Umbilical cord (tissue), 2 donors: ENCODE measurements around the gene PDCD2. TPM values are rescaled to one million over a fixed set of nuclear protein-coding genes. Genes with fewer than 3 reads are reported as not detected.
"Not testable (repeated sequence)": the region's sequence is repeated elsewhere in the genome, so short reads cannot be mapped to it uniquely, and the experiment has no call there.

Experiments used
- DNase-seq: peaks from one replicate; pipeline ENCODE4 v3.0.0-alpha.2; 2015; ENCODE audit warnings: low spot score
- total RNA-seq: library from RNA; depleted of rRNA; stranded (reverse); fragments of >200 nt; gene quantifications from one replicate; pipeline ENCODE4 v1.2.3, GENCODE V29; 2014; ENCODE audit warnings: low replicate concordance; ENCODE audit not compliant: insufficient read depth

The PDCD2 gene
- total RNA-seq, 1 donor from 2014 or later, result 49.1 TPM

DNA sequence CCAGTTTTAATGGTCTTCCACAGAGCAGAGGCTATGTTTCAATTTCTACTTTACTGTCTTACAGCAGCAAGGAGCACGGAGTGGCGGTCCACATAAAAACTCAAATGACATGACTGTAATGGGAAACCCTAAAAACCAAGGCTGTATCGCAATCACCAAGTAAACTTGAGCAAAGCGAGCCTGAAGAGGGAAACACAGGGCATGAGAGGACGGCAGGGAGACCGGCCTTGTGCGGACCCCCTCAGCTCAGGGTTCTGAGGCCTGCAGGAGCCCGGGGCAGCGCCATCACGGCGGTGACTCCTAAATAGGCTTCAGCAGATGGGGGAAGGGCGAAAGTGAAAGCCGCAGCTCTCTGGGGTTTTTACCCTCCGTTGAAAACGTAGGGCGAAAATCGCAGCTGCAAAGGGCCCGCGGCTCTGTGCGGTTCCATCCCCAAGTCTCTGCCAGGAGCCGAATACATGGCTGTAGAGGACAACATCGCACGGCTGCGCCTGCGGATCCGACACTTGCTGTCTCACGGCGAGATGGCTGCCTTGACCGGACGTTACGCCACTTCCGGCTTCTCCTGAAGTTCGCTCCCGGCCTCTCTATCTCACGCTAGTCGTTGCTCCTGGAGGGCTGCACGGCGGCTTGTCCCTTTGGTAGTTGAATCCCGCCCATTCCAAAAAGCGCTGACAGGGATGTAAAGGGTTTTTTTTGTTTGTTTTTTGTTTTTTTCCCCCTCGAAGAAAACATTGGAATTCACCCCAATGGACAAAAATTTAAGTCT lies 31.5 kb downstream of the PDCD2 start, which contains the start of gene PSMB1:
TSS of gene PSMB1 (minus strand) at position 543 of the 769 bp plus-strand sequence. CDS start at position 478, 65 bp downstream.
- peak; percentile 98 for DNase-seq

DNA sequence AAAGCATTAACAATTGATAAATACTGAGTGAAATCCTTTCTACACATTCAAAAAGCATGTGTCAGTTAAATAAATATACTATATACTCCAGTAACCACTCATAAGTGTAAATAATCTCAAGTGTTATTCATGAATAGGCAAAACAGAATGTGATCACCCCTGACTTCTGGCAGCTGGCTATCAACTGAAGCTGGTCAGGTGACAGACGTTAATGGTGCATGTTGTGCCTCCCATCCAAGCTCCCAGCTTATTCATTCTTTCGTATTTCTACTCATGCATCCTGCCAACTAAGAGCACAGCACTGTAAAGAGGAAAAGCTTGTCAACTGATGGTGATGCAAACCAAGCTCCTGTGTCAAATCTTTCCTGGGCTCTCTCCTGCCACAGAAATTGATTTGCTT lies 39.0 kb downstream of the PDCD2 start:
- DNase-seq, result no peak

- no peak for DNase-seq
Measured at GRCh38 chr6:170542031-170542719, 42.3 kb downstream of the PDCD2 start.

GRCh38 chr6:170537329-170537728 lies 47.1 kb downstream of the PDCD2 start:
- no peak for DNase-seq

DNA sequence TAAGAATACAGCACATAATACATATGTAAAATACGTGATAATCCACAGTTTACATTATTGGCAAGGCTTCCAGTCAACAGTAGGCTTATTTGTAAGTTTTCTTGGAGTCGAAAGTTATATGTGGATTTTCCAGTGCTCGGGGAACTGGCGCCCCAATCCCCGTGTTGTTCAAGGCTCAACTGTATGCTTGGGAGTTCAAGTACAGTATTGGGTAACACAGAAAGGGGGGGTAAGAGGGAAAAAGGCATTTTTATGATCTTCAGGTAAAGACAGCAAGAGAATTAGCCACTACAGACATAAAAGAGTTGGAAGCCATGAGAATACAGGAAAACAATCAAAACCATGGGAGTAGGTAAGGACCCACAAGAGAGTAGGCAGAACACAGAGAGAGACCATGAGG lies 47.8 kb downstream of the PDCD2 start:
- no peak for DNase-seq

- DNase-seq, result no peak
Measured at GRCh38 chr6:170535004-170535403, 49.4 kb downstream of the PDCD2 start.

DNA sequence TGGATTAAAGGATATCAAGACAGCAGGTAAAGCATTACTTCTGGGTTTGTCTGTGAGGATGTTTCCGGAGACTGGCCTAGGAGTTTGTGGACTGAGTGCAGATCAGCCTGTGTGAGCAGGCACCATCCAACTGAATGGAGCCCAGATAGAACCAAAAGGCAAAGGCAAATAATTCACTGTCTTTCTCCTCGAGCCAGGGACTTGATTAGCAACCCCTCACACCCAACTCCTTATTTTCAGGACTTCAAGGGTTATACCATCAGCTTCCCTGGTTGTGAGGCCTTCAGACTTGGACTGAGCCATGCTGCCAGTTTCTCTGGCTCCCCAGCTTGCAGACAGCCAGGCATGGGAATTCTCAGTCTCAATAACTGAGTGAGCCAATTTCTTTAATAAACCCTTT lies 50.6 kb downstream of the PDCD2 start:
- no peak for DNase-seq

DNA sequence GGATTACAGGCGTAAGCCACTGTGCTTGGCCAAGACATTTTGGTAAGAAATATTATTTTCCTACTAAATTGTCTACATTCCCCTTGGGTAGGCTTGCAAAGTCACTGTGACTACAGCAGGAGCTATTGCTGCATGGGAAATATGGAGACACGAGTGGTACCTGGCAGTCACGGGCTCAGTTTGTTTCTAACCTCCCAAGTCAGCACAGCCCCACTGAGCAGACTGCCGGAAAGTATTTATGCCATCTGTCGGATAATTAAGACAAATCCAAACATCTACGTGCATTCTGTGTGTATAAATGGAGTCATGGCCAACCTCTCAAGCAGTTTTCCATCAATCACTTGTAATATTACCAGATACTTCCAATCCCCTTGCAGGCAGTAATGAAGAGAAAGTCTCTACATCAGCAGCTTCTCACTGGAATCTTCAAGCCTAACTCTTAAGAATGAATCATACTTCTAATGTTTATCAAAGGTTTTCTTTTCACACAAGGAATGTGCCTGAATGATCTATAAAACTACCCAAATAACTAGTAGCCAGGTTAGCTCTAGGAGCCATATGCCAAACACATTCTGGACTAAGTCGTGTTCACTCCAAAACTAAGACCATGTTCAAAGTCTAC lies 51.5 kb downstream of the PDCD2 start:
- DNase-seq, result no peak

GRCh38 chr6:170529839-170530469 lies 54.5 kb downstream of the PDCD2 start:
- peak; percentile 79 for DNase-seq

DNA sequence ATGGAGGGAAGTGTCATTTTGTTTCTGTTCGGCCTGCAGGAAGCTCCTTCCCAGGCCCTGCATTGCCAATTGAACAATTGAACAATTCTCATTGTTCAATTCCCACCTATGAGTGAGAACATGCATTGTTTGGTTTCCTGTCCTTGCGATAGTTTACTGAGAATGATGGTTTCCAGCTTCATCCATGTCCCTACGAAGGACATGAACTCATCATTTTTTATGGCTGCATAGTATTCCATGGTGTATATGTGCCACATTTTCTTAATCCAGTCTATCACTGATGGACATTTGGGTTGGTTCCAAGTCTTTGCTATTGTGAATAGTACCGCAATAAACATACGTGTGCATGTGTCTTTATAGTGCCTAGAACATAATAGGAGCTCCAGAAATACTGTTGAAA lies 56.4 kb downstream of the PDCD2 start:
- not testable (repeated sequence) for DNase-seq

GRCh38 chr6:170525795-170526194 lies 58.6 kb downstream of the PDCD2 start:
- DNase-seq, result no peak

Other genes with a start within 250 kb of the PDCD2 start
- gene PSMB1, start 31.3 kb downstream of the PDCD2 start, total RNA-seq, result 195 TPM
- 15.9 TPM for gene TBP, start 30.3 kb downstream of the PDCD2 start, total RNA-seq